K562 (cell line): ENCODE data around the gene NDUFA13. TPM values are rescaled to one million over a fixed set of nuclear protein-coding genes. Genes with fewer than 3 reads are reported as not detected.
A peak's percentile ranks its signal among the peaks of the same experiment; 100 is the strongest.

Source experiments
- BCLAF1 ChIP-seq, 2 experiments: fragments of 450-650 bp in 1 of 2; IDR thresholded peaks; 2 replicates each; pipeline ENCODE4 v1.6.1; 2011 to 2017; ENCODE audit warnings: low read depth in 2 of 2, antibody characterized with exemption in 1 of 2, borderline replicate concordance in 1 of 2, low read length in 1 of 2, mild to moderate bottlenecking in 1 of 2, mixed read lengths in 1 of 2; ENCODE audit not compliant: control insufficient read depth in 1 of 2
- CC2D1A ChIP-seq: fragments of 450-650 bp; IDR thresholded peaks from 2 replicates; pipeline ENCODE4 v1.6.1; 2017; ENCODE audit warnings: mild to moderate bottlenecking
- CCAR2 ChIP-seq: fragments of 200-400 bp; formaldehyde crosslinking; IDR thresholded peaks from 2 replicates; pipeline ENCODE4 v1.6.1; 2017; ENCODE audit warnings: mild to moderate bottlenecking, low read depth, low read length
- CREB1 ChIP-seq, 2 experiments: sonication (generic) in 1 of 2; formaldehyde crosslinking in 1 of 2; IDR thresholded peaks; 2 replicates each; pipeline versions ENCODE4 v1.6.1 to v1.8.0; 2012 to 2022; ENCODE audit warnings: inconsistent platforms in 1 of 2, mild to moderate bottlenecking in 1 of 2, missing genetic modification reagents in 1 of 2, moderate library complexity in 1 of 2
- CSDE1 ChIP-seq, 2 experiments: fragments of 450-650 bp; IDR thresholded peaks; 2 replicates each; pipeline ENCODE4 v1.6.1; 2016; ENCODE audit warnings: mild to moderate bottlenecking in 1 of 2
- CXXC5 ChIP-seq: fragments of 250-450 bp; sonication (Bioruptor Pico); IDR thresholded peaks from 2 replicates; pipeline ENCODE4 v1.8.0; 2022; ENCODE audit warnings: inconsistent platforms, mild to moderate bottlenecking, moderate library complexity
- EP400 ChIP-seq: fragments of 450-650 bp; IDR thresholded peaks from 2 replicates; pipeline ENCODE4 v1.6.1; 2017; ENCODE audit warnings: antibody characterized with exemption, mild to moderate bottlenecking, moderate library complexity
- FIP1L1 ChIP-seq: fragments of 200-400 bp; formaldehyde crosslinking; IDR thresholded peaks from 2 replicates; pipeline ENCODE4 v1.6.1; 2018; ENCODE audit warnings: mild to moderate bottlenecking, low read depth, low read length; ENCODE audit not compliant: poor library complexity, severe bottlenecking
- FOS ChIP-seq: IDR thresholded peaks from 3 replicates; pipeline ENCODE4 v1.6.1; 2011; ENCODE audit not compliant: insufficient read length; ENCODE audit errors: extremely low read depth
- HNRNPH1 ChIP-seq: fragments of 200-400 bp; formaldehyde crosslinking; optimal IDR thresholded peaks from 2 replicates; pipeline ENCODE3; 2017; ENCODE audit warnings: low read depth, mild to moderate bottlenecking, low read length, moderate library complexity
- RBM22 ChIP-seq: fragments of 200-400 bp; formaldehyde crosslinking; IDR thresholded peaks from 2 replicates; pipeline ENCODE4 v1.6.1; 2018; ENCODE audit warnings: low read length, low read depth; ENCODE audit not compliant: poor library complexity, severe bottlenecking
- SUPT5H ChIP-seq: fragments of 450-650 bp; IDR thresholded peaks from 2 replicates; pipeline ENCODE4 v1.6.1; 2016
- ZNF449 ChIP-seq: fragments of 250-450 bp; sonication (Bioruptor Pico); IDR thresholded peaks from 2 replicates; pipeline ENCODE4 v1.8.0; 2022; ENCODE audit warnings: moderate library complexity, mild to moderate bottlenecking, inconsistent platforms
- polyA plus RNA-seq, 8 experiments: library from polyadenylated mRNA; depleted of rRNA in 4 of 8; stranded (reverse) in 5 of 8; unstranded in 3 of 8; fragments of >200 nt; fragmentation: Nextera tagmentation in 2 of 8; fragmentation: Illumina TruSeq in 1 of 8; extraction: Ambion mirVana in 2 of 8; extraction: Trizol in 1 of 8; gene quantifications; 2 replicates each; pipeline versions ENCODE4 v1.2.1 to v1.2.3, GENCODE V29; 2011 to 2014; ENCODE audit warnings: inconsistent platforms in 1 of 8, missing spikeins in 1 of 8
- total RNA-seq, 7 experiments: library from RNA; depleted of rRNA in 6 of 7; stranded (reverse); fragments of >200 nt in 6 of 7; fragmentation: Illumina TruSeq in 2 of 7; extraction: Trizol in 2 of 7; gene quantifications; 2 replicates each; pipeline versions ENCODE4 v1.2.1 to v1.2.3, GENCODE V29; 2011 to 2021; ENCODE audit warnings: low replicate concordance in 1 of 7
- TF ChIP-seq, protein P1 (sequence below), 3 experiments: fragments of 200-800 bp in 1 of 3; fragments of 250-450 bp in 1 of 3; fragments of 450-650 bp in 1 of 3; sonication (Bioruptor Pico) in 1 of 3; sonication (Bioruptor generic) in 1 of 3; formaldehyde crosslinking in 1 of 3; IDR thresholded peaks; 2 replicates each; pipeline versions ENCODE4 v1.6.1 to v1.8.0; 2016 to 2022; ENCODE audit warnings: mild to moderate bottlenecking in 2 of 3, missing genetic modification characterization in 2 of 3, missing compliant biosample characterization in 1 of 3, moderate library complexity in 1 of 3
- TF ChIP-seq, protein P2 (sequence below): fragments of 450-650 bp; formaldehyde crosslinking; IDR thresholded peaks from 2 replicates; pipeline ENCODE4 v1.4.0; 2022; ENCODE audit warnings: mild to moderate bottlenecking, moderate library complexity

The NDUFA13 gene
- total and polyA plus RNA-seq, 9 of the 15 experiments (the other 6 are each of a cell fraction or from before 2014, with no cell fraction given): 146 to 596 (median 429) TPM

DNA sequence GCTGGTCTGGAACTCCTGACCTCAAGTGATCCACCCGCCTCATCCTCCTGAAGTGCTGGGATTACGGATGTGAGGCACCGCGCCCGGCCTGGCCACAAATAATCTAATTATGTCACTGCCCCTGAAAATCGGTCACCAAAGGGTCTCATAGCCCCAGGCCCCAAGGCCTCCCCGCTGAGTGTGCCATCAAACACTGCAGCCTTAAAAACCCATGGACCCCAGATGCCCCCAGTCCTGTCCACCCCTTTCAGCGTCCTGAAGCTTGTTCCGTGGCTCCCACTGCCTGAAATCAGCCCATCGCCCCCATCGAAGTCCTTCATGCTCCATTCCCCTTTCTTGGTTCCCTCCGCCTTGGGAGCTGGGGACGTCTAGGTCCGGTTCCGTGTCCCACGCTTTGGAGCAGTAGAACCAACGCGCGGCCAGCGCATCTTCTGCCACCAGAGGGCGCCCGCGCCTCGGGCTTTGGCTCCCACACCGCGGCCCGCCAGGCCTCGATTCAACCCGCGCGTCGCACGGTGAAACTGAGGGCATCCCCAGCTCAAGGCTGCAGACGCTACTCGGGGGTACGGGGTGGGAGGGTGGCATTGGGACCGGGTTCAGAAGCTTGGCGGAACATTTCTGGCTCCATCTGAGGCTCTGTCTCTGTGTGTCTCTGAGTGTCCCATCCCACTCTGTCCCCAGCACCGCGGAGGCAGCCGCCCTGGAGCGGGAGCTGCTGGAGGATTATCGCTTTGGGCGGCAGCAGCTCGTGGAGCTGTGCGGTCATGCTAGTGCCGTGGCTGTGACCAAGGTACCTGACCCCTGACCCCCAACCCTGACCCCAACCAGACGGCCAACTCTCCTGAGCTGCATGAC, 16.2 kb downstream of the NDUFA13 start (continued):
- TF ChIP-seq, protein P1, sequence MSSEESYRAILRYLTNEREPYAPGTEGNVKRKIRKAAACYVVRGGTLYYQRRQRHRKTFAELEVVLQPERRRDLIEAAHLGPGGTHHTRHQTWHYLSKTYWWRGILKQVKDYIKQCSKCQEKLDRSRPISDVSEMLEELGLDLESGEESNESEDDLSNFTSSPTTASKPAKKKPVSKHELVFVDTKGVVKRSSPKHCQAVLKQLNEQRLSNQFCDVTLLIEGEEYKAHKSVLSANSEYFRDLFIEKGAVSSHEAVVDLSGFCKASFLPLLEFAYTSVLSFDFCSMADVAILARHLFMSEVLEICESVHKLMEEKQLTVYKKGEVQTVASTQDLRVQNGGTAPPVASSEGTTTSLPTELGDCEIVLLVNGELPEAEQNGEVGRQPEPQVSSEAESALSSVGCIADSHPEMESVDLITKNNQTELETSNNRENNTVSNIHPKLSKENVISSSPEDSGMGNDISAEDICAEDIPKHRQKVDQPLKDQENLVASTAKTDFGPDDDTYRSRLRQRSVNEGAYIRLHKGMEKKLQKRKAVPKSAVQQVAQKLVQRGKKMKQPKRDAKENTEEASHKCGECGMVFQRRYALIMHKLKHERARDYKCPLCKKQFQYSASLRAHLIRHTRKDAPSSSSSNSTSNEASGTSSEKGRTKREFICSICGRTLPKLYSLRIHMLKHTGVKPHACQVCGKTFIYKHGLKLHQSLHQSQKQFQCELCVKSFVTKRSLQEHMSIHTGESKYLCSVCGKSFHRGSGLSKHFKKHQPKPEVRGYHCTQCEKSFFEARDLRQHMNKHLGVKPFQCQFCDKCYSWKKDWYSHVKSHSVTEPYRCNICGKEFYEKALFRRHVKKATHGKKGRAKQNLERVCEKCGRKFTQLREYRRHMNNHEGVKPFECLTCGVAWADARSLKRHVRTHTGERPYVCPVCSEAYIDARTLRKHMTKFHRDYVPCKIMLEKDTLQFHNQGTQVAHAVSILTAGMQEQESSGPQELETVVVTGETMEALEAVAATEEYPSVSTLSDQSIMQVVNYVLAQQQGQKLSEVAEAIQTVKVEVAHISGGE (CRISPR knock-in tag; IDR thresholded peaks at IDR 0.05): no peak
- no peak for TF ChIP-seq ZNF449 (CRISPR knock-in tag)
- no peak for TF ChIP-seq CREB1 (IDR thresholded peaks at IDR 0.05)
- TF ChIP-seq CREB1 (CRISPR knock-in tag; IDR thresholded peaks at IDR 0.05): no peak
- peak; percentile 59 for TF ChIP-seq CXXC5 (CRISPR knock-in tag)
- TF ChIP-seq BCLAF1 (IDR thresholded peaks at IDR 0.05; ENCODE audit: borderline replicate concordance in 1 of 2, control insufficient read depth in 1 of 2, low read depth in 2 of 2, low read length in 1 of 2): no peak
- TF ChIP-seq RBM22: peak; percentile 89
- TF ChIP-seq EP400: no peak
- peak; percentile 32; the same call in 1 of the 2 replicates for TF ChIP-seq SUPT5H
- TF ChIP-seq HNRNPH1: no peak
- no peak for TF ChIP-seq CSDE1 (IDR thresholded peaks at IDR 0.05)
- peak; percentile 74 for TF ChIP-seq FIP1L1
- TF ChIP-seq CCAR2: no peak
- TF ChIP-seq, protein P2, sequence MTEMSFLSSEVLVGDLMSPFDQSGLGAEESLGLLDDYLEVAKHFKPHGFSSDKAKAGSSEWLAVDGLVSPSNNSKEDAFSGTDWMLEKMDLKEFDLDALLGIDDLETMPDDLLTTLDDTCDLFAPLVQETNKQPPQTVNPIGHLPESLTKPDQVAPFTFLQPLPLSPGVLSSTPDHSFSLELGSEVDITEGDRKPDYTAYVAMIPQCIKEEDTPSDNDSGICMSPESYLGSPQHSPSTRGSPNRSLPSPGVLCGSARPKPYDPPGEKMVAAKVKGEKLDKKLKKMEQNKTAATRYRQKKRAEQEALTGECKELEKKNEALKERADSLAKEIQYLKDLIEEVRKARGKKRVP (CRISPR knock-in tag): no peak
- no peak for TF ChIP-seq FOS
- peak; percentile 60; the same call in 1 of the 2 replicates for TF ChIP-seq CC2D1A
